ENCODE results near the gene TMEM87B.

The TMEM87B gene

GRCh38 chr2:112010751-112011150, 44.3 kb upstream of the TMEM87B start:
- ChIA-PET CTCF (no interaction called here), POLR2A (ENCODE audit: low non-redundant PET) (interaction anchor here (0.6 kb wide), 1 partner anchor 22 kb away, joined by 3 read pairs; no protein-coding TSS in a partner anchor)
- no peak for TF ChIP-seq CTCF (conservative IDR thresholded peaks at IDR 0.05; ENCODE audit: low read depth)
- DNase-seq (ENCODE audit: low spot score), result no peak
- no peak overlapping the region for H3K27ac ChIP-seq

DNA sequence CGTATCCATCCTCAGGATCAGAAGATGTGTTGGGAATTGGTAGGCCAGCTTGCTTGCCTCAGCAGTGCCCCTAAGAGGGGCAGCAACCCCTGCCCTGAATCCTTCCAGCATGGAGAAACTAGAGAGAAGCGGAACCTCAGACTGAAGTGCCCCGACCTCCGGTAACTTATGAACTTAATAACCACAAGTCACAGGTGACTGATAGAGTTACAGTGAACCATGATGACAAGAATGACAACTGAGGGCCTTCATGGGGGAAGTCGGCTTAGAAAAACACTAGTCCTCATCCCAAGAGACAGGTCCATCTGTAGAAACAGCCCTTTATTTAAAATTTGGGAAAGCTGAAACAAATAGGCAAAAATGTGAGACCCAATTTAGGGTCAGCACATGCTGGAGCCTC, 42.5 kb upstream of the TMEM87B start:
- H3K27ac ChIP-seq, result no peak overlapping the region
- DNase-seq (ENCODE audit: low spot score), result no peak
- ChIA-PET CTCF (interaction anchor here (0.7 kb wide), 1 partner anchor 106 kb away, joined by 3 read pairs; no protein-coding TSS in a partner anchor), POLR2A (ENCODE audit: low non-redundant PET) (no interaction called here)
- no peak for TF ChIP-seq CTCF (conservative IDR thresholded peaks at IDR 0.05; ENCODE audit: low read depth)

DNA sequence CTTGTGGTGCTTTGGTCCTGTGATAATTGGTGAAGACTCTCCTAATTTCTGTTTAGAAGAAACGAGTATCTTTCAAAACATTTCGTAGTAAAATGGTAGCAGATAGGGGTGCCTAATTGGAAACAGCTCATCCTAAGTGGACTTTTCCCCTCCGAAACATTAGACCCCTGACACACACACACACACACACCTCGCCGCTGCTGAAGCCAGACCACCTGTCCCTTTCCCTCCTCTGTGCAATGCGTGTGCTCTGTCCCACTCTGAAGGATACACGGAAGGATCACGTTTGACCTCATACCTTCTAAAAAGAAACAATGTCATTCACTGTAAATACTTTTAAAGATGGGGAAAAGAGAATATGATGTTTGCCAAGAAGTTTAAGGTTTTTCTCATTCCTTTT, 36.2 kb upstream of the TMEM87B start:
- no peak overlapping the region for H3K27ac ChIP-seq
- TF ChIP-seq CTCF (conservative IDR thresholded peaks at IDR 0.05; ENCODE audit: low read depth), result no peak
- no peak for DNase-seq (ENCODE audit: low spot score)
- CTCF ChIA-PET, result interaction anchor here (1.1 kb wide), 1 partner anchor 121 kb away, joined by 4 read pairs; no protein-coding TSS in a partner anchor
- POLR2A ChIA-PET (ENCODE audit: low non-redundant PET), result no interaction called here

DNA sequence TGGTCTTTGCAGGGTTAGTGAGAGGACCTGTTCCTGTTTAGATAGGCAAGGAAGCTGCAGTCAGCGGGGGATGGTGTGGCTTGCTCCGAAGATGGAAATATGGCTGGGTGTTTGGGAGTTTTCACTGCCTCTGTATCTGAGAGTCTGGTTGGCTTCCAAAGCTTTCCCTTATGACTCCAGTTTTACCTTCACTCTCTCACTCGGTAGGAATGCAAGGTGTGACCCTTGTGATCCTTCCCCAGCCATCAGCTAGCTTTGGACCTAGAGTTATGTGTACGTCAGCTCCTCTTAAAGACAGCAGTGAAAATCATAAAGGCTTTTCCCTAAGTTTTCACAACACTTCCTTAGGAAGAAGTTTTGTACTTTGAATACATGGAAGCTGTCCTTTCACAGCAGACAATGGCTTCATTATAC, 35.5 kb upstream of the TMEM87B start:
- ChIA-PET POLR2A (ENCODE audit: low non-redundant PET) (no interaction called here), CTCF (interaction anchor here (0.7 to 1.1 kb wide), 2 partner anchors 120 to 122 kb away, joined by 3 to 4 read pairs; no protein-coding TSS in a partner anchor)
- no peak for DNase-seq (ENCODE audit: low spot score)
- no peak overlapping the region for H3K27ac ChIP-seq
- TF ChIP-seq CTCF (conservative IDR thresholded peaks at IDR 0.05; ENCODE audit: low read depth), result no peak

- DNase-seq (ENCODE audit: low spot score), result no peak
- TF ChIP-seq CTCF (conservative IDR thresholded peaks at IDR 0.05; ENCODE audit: low read depth), result no peak
- POLR2A ChIA-PET (ENCODE audit: low non-redundant PET), result no interaction called here
- no peak overlapping the region for H3K27ac ChIP-seq
- CTCF ChIA-PET, result interaction anchor here (0.7 kb wide), 1 partner anchor 31 kb away, joined by 3 read pairs; no protein-coding TSS in a partner anchor
Observed at GRCh38 chr2:112020561-112020960, 34.5 kb upstream of the TMEM87B start.

DNA sequence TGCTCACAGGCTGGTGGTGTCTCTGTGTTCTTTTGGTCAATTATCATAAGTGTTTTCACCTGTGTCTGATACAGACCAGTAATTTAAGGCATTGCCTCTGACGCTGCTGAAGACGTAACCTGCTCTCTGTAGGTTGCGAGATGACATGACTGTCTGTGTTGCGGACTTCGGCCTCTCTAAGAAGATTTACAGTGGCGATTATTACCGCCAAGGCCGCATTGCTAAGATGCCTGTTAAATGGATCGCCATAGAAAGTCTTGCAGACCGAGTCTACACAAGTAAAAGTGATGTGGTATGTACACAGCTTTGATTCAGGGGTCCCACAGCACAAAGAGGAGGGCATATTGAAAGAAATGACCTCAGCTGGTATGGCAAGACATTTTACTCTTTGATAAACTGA, 33.8 kb upstream of the TMEM87B start:
- no peak overlapping the region for H3K27ac ChIP-seq
- POLR2A ChIA-PET (ENCODE audit: low non-redundant PET), result no interaction called here
- CTCF ChIA-PET, result no interaction called here
- DNase-seq (ENCODE audit: low spot score), result no peak
- TF ChIP-seq CTCF (conservative IDR thresholded peaks at IDR 0.05; ENCODE audit: low read depth), result no peak
